Measurements from ENCODE around the gene FAM78A. TPM values are rescaled to one million over a fixed set of nuclear protein-coding genes. Genes with fewer than 3 reads are reported as not detected.

Gene FAM78A
- total and polyA plus RNA-seq, 2 donors (not counting 1 experiment from before 2014, with no cell fraction given) = 42.9 to 58.3 TPM

DNA sequence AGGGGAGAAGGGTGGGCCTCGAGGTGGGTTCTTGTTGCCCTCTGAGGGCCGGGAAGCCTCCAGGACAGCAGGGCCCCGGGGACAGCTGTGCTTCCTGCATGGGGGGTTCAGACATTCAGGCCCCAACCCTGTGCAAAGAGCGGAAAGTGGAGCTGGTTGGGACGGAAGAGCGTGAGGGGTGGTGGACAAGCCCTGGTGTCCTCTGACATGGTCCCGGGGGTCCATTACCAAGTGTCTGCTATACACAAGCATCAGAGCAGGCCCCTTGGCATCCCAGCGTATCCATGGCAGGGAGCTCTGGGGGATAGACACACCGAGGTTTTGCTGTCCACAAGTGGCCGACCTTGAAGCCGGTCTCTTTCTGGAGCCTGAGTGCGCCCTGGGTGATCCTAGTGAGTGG, 22.5 kb upstream of the FAM78A start:
- WGBS (ENCODE audit: insufficient coverage) = 87% methylated on average over 12 of the region's 12 CpGs

DNA sequence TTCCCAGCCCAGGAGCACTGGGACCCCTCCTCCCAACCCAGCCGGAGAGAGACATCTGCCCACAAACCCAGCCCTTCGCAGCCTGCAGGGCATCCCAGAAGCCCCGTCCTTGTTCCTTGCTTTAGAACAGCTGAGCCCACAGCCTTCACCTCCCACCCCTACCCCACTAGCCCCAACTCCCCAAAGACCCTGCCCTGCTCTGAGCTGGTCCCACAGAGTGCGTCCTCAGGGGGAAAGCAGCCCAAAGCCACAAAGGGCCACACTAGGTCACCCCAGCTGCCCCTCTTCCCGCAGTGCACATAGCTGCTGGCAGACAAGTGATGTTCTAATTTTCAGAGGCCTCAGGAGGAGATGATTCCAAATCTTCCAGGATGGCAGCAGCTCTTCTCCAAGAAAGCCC, 22.0 kb upstream of the FAM78A start:
- H4K20me1 ChIP-seq (ENCODE audit: control insufficient read depth, insufficient read depth, low read length, poor library complexity, severe bottlenecking) = no peaks in the 10 kb centered on the region
- DNase-seq (no peak), ATAC-seq (ENCODE audit: low read depth) (no peak)
- no peak overlapping the region for H3K9ac ChIP-seq (ENCODE audit: low read length)
- no peak overlapping the region for H3K4me3 ChIP-seq (ENCODE audit: control extremely low read depth in 1 of 5, extremely low read depth in 1 of 5, insufficient read depth in 1 of 5, low read depth in 2 of 5, low read length in 4 of 5)
- H3K9me3 ChIP-seq (ENCODE audit: control extremely low read depth in 1 of 3, control insufficient read depth in 2 of 3, insufficient read depth in 1 of 3, low read length in 2 of 3) = peaks cover 0 to 18% (median 3%) of the 10 kb centered on the region in 3 donors
- no peaks in the 10 kb centered on the region for H3K27me3 Mint-ChIP-seq
- ChIA-PET CTCF (interaction anchor here (1.4 kb wide), 1 partner anchor 51 kb away, joined by 4 read pairs; no protein-coding TSS in a partner anchor), POLR2A (no interaction called here)
- WGBS (ENCODE audit: insufficient coverage) = 79% methylated on average over 5 of the region's 5 CpGs
- no peaks in the 10 kb centered on the region for H3K36me3 ChIP-seq (replicated peaks in 1 of 2; ENCODE audit: control extremely low read depth in 1 of 2, control insufficient read depth in 1 of 2, extremely low read depth in 1 of 2, insufficient read depth in 2 of 2, low read length in 1 of 2)
- peaks cover 3% of the 10 kb centered on the region for H3K4me1 Mint-ChIP-seq
- no peak overlapping the region for H3K4me2 ChIP-seq (replicated peaks; ENCODE audit: low read depth, low read length, poor library complexity, severe bottlenecking)
- no peaks in the 10 kb centered on the region for H3K79me2 ChIP-seq (ENCODE audit: control insufficient read depth, insufficient read depth, low read length)
- H3K27ac Mint-ChIP-seq = no peak overlapping the region
- H3K9me3 Mint-ChIP-seq (ENCODE audit: insufficient read depth) = no peaks in the 10 kb centered on the region
- H3K27me3 ChIP-seq (replicated peaks in 1 of 4; ENCODE audit: control extremely low read depth in 1 of 4, control insufficient read depth in 3 of 4, insufficient read depth in 4 of 4, low read length in 3 of 4) = no peaks in the 10 kb centered on the region
- peaks cover 9 to 17% of the 10 kb centered on the region in 2 donors for H3K4me1 ChIP-seq (ENCODE audit: control insufficient read depth in 2 of 2, insufficient read depth in 2 of 2, low read length in 2 of 2)
- H3K27ac ChIP-seq (ENCODE audit: low read length in 2 of 2) = no peak overlapping the region
- intact Hi-C loops (cut with micrococcal nuclease) = no loop called here
- H3K4me3 Mint-ChIP-seq = no peak overlapping the region
- no peak overlapping the region for H2AFZ ChIP-seq (ENCODE audit: insufficient read depth, low read depth, low read length, poor library complexity, severe bottlenecking)
- TF ChIP-seq EZH2 (IDR thresholded peaks at IDR 0.05; ENCODE audit: borderline replicate concordance, insufficient read depth, low read depth, low read length, poor library complexity, severe bottlenecking) = no peak
- TF ChIP-seq, protein P1, sequence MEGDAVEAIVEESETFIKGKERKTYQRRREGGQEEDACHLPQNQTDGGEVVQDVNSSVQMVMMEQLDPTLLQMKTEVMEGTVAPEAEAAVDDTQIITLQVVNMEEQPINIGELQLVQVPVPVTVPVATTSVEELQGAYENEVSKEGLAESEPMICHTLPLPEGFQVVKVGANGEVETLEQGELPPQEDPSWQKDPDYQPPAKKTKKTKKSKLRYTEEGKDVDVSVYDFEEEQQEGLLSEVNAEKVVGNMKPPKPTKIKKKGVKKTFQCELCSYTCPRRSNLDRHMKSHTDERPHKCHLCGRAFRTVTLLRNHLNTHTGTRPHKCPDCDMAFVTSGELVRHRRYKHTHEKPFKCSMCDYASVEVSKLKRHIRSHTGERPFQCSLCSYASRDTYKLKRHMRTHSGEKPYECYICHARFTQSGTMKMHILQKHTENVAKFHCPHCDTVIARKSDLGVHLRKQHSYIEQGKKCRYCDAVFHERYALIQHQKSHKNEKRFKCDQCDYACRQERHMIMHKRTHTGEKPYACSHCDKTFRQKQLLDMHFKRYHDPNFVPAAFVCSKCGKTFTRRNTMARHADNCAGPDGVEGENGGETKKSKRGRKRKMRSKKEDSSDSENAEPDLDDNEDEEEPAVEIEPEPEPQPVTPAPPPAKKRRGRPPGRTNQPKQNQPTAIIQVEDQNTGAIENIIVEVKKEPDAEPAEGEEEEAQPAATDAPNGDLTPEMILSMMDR (IDR thresholded peaks at IDR 0.05) = no peak

More for the DNA sequence above, 22.5 kb upstream of the FAM78A start:
- DNase-seq (no peak), ATAC-seq (ENCODE audit: low read depth) (no peak)
- POLR2A ChIA-PET = no interaction called here
- Mint-ChIP-seq H3K4me3 (no peak overlapping the region), H3K27ac (no peak overlapping the region), H3K4me1 (peaks cover 3% of the 10 kb centered on the region), H3K27me3 (no peaks in the 10 kb centered on the region), H3K9me3 (ENCODE audit: insufficient read depth) (no peaks in the 10 kb centered on the region)
- H3K36me3 ChIP-seq (replicated peaks in 1 of 2; ENCODE audit: control extremely low read depth in 1 of 2, control insufficient read depth in 1 of 2, extremely low read depth in 1 of 2, insufficient read depth in 2 of 2, low read length in 1 of 2) = no peaks in the 10 kb centered on the region
- no peak overlapping the region for H3K27ac ChIP-seq (ENCODE audit: low read length in 2 of 2)
- H3K79me2 ChIP-seq (ENCODE audit: control insufficient read depth, insufficient read depth, low read length) = no peaks in the 10 kb centered on the region
- H3K4me2 ChIP-seq (replicated peaks; ENCODE audit: low read depth, low read length, poor library complexity, severe bottlenecking) = no peak overlapping the region
- intact Hi-C loops (cut with micrococcal nuclease) = no loop called here
- H3K4me3 ChIP-seq (ENCODE audit: control extremely low read depth in 1 of 5, extremely low read depth in 1 of 5, insufficient read depth in 1 of 5, low read depth in 2 of 5, low read length in 4 of 5) = no peak overlapping the region
- no peak overlapping the region for H3K9ac ChIP-seq (ENCODE audit: low read length)
- no peak for TF ChIP-seq EZH2 (IDR thresholded peaks at IDR 0.05; ENCODE audit: borderline replicate concordance, insufficient read depth, low read depth, low read length, poor library complexity, severe bottlenecking)
- TF ChIP-seq, protein P1 (IDR thresholded peaks at IDR 0.05) = no peak
- H3K9me3 ChIP-seq (ENCODE audit: control extremely low read depth in 1 of 3, control insufficient read depth in 2 of 3, insufficient read depth in 1 of 3, low read length in 2 of 3) = peaks cover 0 to 18% (median 3%) of the 10 kb centered on the region in 3 donors
- no peak overlapping the region for H2AFZ ChIP-seq (ENCODE audit: insufficient read depth, low read depth, low read length, poor library complexity, severe bottlenecking)
- CTCF ChIA-PET = interaction anchor here (1.4 kb wide), 1 partner anchor 51 kb away, joined by 4 read pairs; no protein-coding TSS in a partner anchor
- no peaks in the 10 kb centered on the region for H4K20me1 ChIP-seq (ENCODE audit: control insufficient read depth, insufficient read depth, low read length, poor library complexity, severe bottlenecking)
- peaks cover 0 to 3% (median 0%) of the 10 kb centered on the region in 4 experiments for H3K27me3 ChIP-seq (replicated peaks in 1 of 4; ENCODE audit: control extremely low read depth in 1 of 4, control insufficient read depth in 3 of 4, insufficient read depth in 4 of 4, low read length in 3 of 4)
- peaks cover 9 to 17% of the 10 kb centered on the region in 2 donors for H3K4me1 ChIP-seq (ENCODE audit: control insufficient read depth in 2 of 2, insufficient read depth in 2 of 2, low read length in 2 of 2)

Data from B cell (primary cell).